GM12865 (cell line): ENCODE results near the gene PPIP5K2.
A peak's percentile ranks its signal among the peaks of the same experiment; 100 is the strongest.

Experiments used
- DNase-seq: peaks from one replicate; pipeline ENCODE4 v3.0.0; 2010; ENCODE audit warnings: low read depth
- H3K4me3 ChIP-seq: 2 replicates; pipeline ENCODE4 v1.5.1; 2011; ENCODE audit warnings: mild to moderate bottlenecking, low read depth, low read length, control low read depth
- CTCF ChIP-seq: IDR thresholded peaks from 2 replicates; pipeline ENCODE4 v1.5.1; 2011; ENCODE audit warnings: low read length, control low read depth, low read depth, inconsistent platforms; ENCODE audit not compliant: insufficient read depth; ENCODE audit errors: missing control alignments

Gene PPIP5K2

GRCh38 chr5:103260951-103261350 is 140.8 kb downstream of the PPIP5K2 start:
- peak; percentile 69 for DNase-seq
- peak overlapping the region; percentile 99 for H3K4me3 ChIP-seq
- TF ChIP-seq CTCF: no peak
